Measurements from ENCODE around the gene GOLGA6L7. TPM values are rescaled to one million over a fixed set of nuclear protein-coding genes. Genes with fewer than 3 reads are reported as not detected.
"Not testable (repeated sequence)": the region's sequence is repeated elsewhere in the genome, so short reads cannot be mapped to it uniquely, and the experiment has no call there.

GOLGA6L7 gene
- total and polyA plus RNA-seq, 2 of the 8 experiments (the other 6 are each of a cell fraction or from before 2014, with no cell fraction given), result not detected

- H4K8ac ChIP-seq (ENCODE audit: extremely low read depth, insufficient read depth, low read length); H2AK5ac ChIP-seq (ENCODE audit: low read depth, low read length); H3K79me2 ChIP-seq (ENCODE audit: control insufficient read depth in 1 of 2, insufficient read depth in 2 of 2, low read length in 2 of 2); H3K4me1 ChIP-seq (replicated peaks in 1 of 4; ENCODE audit: control insufficient read depth in 3 of 4, insufficient read depth in 4 of 4, low read length in 3 of 4); H4K5ac ChIP-seq (ENCODE audit: insufficient read length, low read depth, low read length); DNase-seq (ENCODE audit: low read depth in 1 of 2, low spot score in 2 of 2); H2BK12ac ChIP-seq (ENCODE audit: low read depth, low read length); H4K20me1 ChIP-seq (replicated peaks in 1 of 2; ENCODE audit: control insufficient read depth in 1 of 2, insufficient read depth in 2 of 2, low read length in 2 of 2); H3K79me1 ChIP-seq (ENCODE audit: low read depth, low read length); H3K9me3 ChIP-seq (ENCODE audit: insufficient read depth in 2 of 2, low read depth in 1 of 2, low read length in 1 of 2); H2BK5ac ChIP-seq (ENCODE audit: low read depth, low read length); H3K36me3 ChIP-seq (ENCODE audit: control insufficient read depth in 2 of 4, insufficient read depth in 4 of 4, low read length in 3 of 4); H3K14ac ChIP-seq (ENCODE audit: insufficient read length); H3K56ac ChIP-seq (replicated peaks; ENCODE audit: insufficient read length, low read depth, low read length); H3K23ac ChIP-seq (ENCODE audit: insufficient read length); H4K91ac ChIP-seq (replicated peaks; ENCODE audit: insufficient read length, low read length); H3K27me3 ChIP-seq (replicated peaks in 1 of 4; ENCODE audit: control insufficient read depth in 3 of 4, extremely low read depth in 1 of 4, insufficient read depth in 3 of 4, low read length in 3 of 4); FAIRE-seq; H2BK120ac ChIP-seq (replicated peaks; ENCODE audit: low read depth, low read length); POLR2A ChIA-PET (ENCODE audit: partially characterized antibody); H3K9ac ChIP-seq (replicated peaks in 1 of 4; ENCODE audit: extremely low read depth in 1 of 4, low read depth in 3 of 4, low read length in 3 of 4); H3K4ac ChIP-seq (replicated peaks; ENCODE audit: insufficient read length, low read depth, low read length); H3K23me2 ChIP-seq (ENCODE audit: low read depth, low read length); H2BK20ac ChIP-seq (ENCODE audit: low read length); H2BK15ac ChIP-seq (ENCODE audit: low read length); H3K4me2 ChIP-seq (ENCODE audit: insufficient read depth in 1 of 2, low read depth in 2 of 2, low read length in 2 of 2); H3K18ac ChIP-seq (ENCODE audit: extremely low read depth, low read length); CTCF ChIA-PET (ENCODE audit: partially characterized antibody); H2AFZ ChIP-seq (ENCODE audit: low read length); H3K4me3 ChIP-seq (ENCODE audit: extremely low read depth in 1 of 4, insufficient read depth in 2 of 4, low read depth in 3 of 4, low read length in 4 of 4); H3K27ac ChIP-seq (ENCODE audit: low read depth, low read length): not testable (repeated sequence)
- whole genome bisulfite sequencing, 2 experiments (ENCODE audit: extremely low coverage in 1 of 2, insufficient coverage in 1 of 2, insufficient read length in 1 of 2, insufficient replicate concordance in 2 of 2, low coverage in 1 of 2, low lambda C conversion rate in 2 of 2, missing lambda C conversion rate in 1 of 2), result 93% methylated on average over 10 of the region's 10 CpGs; no CpG with 5 or more reads in 1 of the 2 experiments
These were observed 13.4 kb downstream of the GOLGA6L7 start for GRCh38 chr15:28834957-28835585.
